H9 (cell line): ENCODE data around the gene ARHGAP26. TPM values are rescaled to one million over a fixed set of nuclear protein-coding genes. Genes with fewer than 3 reads are reported as not detected.

Experiments used
- DNase-seq: peaks from one replicate; pipeline ENCODE4 v3.0.0-alpha.2; 2017
- H2AFZ ChIP-seq: one replicate; pipeline ENCODE4 v1.6.1; 2013; ENCODE audit warnings: mild to moderate bottlenecking, low read length, control low read depth, moderate library complexity
- H2AK5ac ChIP-seq: 2 replicates; pipeline ENCODE4 v1.6.1; 2013; ENCODE audit warnings: low read length, control low read depth, mixed read lengths; ENCODE audit not compliant: insufficient read length
- H2BK120ac ChIP-seq: one replicate; pipeline ENCODE4 v1.6.1; 2013; ENCODE audit warnings: low read depth, mild to moderate bottlenecking, low read length, control low read depth, inconsistent platforms; ENCODE audit not compliant: poor library complexity, severe bottlenecking
- H2BK12ac ChIP-seq: 2 replicates; pipeline ENCODE4 v1.6.1; 2013; ENCODE audit warnings: low read length, control low read depth, mixed read lengths, low read depth; ENCODE audit not compliant: insufficient read length
- H2BK15ac ChIP-seq: 2 replicates; pipeline ENCODE4 v1.6.1; 2013; ENCODE audit warnings: low read depth, low read length, control low read depth
- H2BK20ac ChIP-seq: one replicate; pipeline ENCODE4 v1.6.1; 2013; ENCODE audit warnings: low read depth, mild to moderate bottlenecking, low read length, control low read depth, inconsistent platforms; ENCODE audit not compliant: poor library complexity, severe bottlenecking
- H2BK5ac ChIP-seq: 2 replicates; pipeline ENCODE4 v1.6.1; 2013; ENCODE audit warnings: low read length, control low read depth, mixed read lengths; ENCODE audit not compliant: insufficient read length
- H3K14ac ChIP-seq: 2 replicates; pipeline ENCODE4 v1.6.1; 2013; ENCODE audit warnings: low read length, control low read depth; ENCODE audit not compliant: insufficient read depth
- H3K18ac ChIP-seq: 2 replicates; pipeline ENCODE4 v1.6.1; 2013; ENCODE audit warnings: low read depth, mild to moderate bottlenecking, mixed read lengths, low read length, control low read depth; ENCODE audit not compliant: insufficient read length
- H3K23ac ChIP-seq: 2 replicates; pipeline ENCODE4 v1.6.1; 2013; ENCODE audit warnings: low read length, control low read depth, mixed read lengths, low read depth; ENCODE audit not compliant: insufficient read length
- H3K23me2 ChIP-seq: 2 replicates; pipeline ENCODE4 v1.6.1; 2013; ENCODE audit warnings: low read depth, mild to moderate bottlenecking, mixed read lengths, low read length, control low read depth; ENCODE audit not compliant: insufficient read length, poor library complexity, severe bottlenecking
- H3K27ac ChIP-seq: 2 replicates; pipeline ENCODE4 v1.5.1; 2013; ENCODE audit warnings: low read length, control low read depth, mixed read lengths, low read depth; ENCODE audit not compliant: insufficient read length
- H3K27me3 ChIP-seq: 2 replicates; pipeline ENCODE4 v1.6.1; 2013; ENCODE audit warnings: low read length, control low read depth, inconsistent platforms; ENCODE audit not compliant: insufficient read depth
- H3K4ac ChIP-seq: 2 replicates; pipeline ENCODE4 v1.6.1; 2013; ENCODE audit warnings: low read depth, mild to moderate bottlenecking, control low read depth, inconsistent platforms, low read length, moderate library complexity
- H3K4me1 ChIP-seq: 2 replicates; pipeline ENCODE4 v1.6.1; 2013; ENCODE audit warnings: low read length, control low read depth, inconsistent platforms; ENCODE audit not compliant: insufficient read depth
- H3K4me2 ChIP-seq: 2 replicates; pipeline ENCODE4 v1.6.1; 2013; ENCODE audit warnings: low read length, control low read depth, mixed read lengths; ENCODE audit not compliant: insufficient read length, insufficient read depth
- H3K56ac ChIP-seq: 2 replicates; pipeline ENCODE4 v1.6.1; 2013; ENCODE audit warnings: low read depth, mild to moderate bottlenecking, mixed read lengths, low read length, control low read depth; ENCODE audit not compliant: insufficient read length
- H3K79me1 ChIP-seq: 2 replicates; pipeline ENCODE4 v1.6.1; 2013; ENCODE audit warnings: low read depth, mild to moderate bottlenecking, moderate library complexity, low read length, control low read depth, inconsistent platforms; ENCODE audit not compliant: insufficient read depth, poor library complexity, severe bottlenecking
- H3K79me2 ChIP-seq: 2 replicates; pipeline ENCODE4 v1.6.1; 2013; ENCODE audit warnings: low read length, control low read depth, inconsistent platforms; ENCODE audit not compliant: insufficient read depth
- H3K9ac ChIP-seq: 2 replicates; pipeline ENCODE4 v1.6.1; 2013; ENCODE audit warnings: low read length, control low read depth, mixed read lengths; ENCODE audit not compliant: insufficient read length; ENCODE audit errors: extremely low read depth
- H3K9me3 ChIP-seq: one replicate; pipeline ENCODE4 v1.6.1; 2013; ENCODE audit warnings: low read depth, low read length, inconsistent platforms; ENCODE audit not compliant: control insufficient read depth
- H3T11ph ChIP-seq: one replicate; pipeline ENCODE4 v1.6.1; 2013; ENCODE audit warnings: mild to moderate bottlenecking, low read length, control low read depth, inconsistent platforms
- H4K20me1 ChIP-seq: one replicate; pipeline ENCODE4 v1.6.1; 2013; ENCODE audit not compliant: control insufficient read depth, insufficient read length, insufficient read depth
- H4K5ac ChIP-seq: 2 replicates; pipeline ENCODE4 v1.6.1; 2013; ENCODE audit warnings: low read depth, mild to moderate bottlenecking, mixed read lengths, low read length, control low read depth; ENCODE audit not compliant: insufficient read length
- H4K8ac ChIP-seq: replicated peaks from 2 replicates; pipeline ENCODE4 v1.6.1; 2013; ENCODE audit warnings: low read length, control low read depth, mixed read lengths, low read depth; ENCODE audit not compliant: insufficient read length
- H4K91ac ChIP-seq: 2 replicates; pipeline ENCODE4 v1.6.1; 2013; ENCODE audit warnings: low read depth, mild to moderate bottlenecking, moderate library complexity, mixed read lengths, low read length, control low read depth; ENCODE audit not compliant: insufficient read length
- H3K27ac Mint-ChIP-seq, 3 experiments: 2 replicates in 2 of 3; 3 replicates in 1 of 3; pipeline ENCODE4 v1.8.0; 2020 to 2021; ENCODE audit warnings: mixed read lengths in 3 of 3, mild to moderate bottlenecking in 1 of 3, moderate library complexity in 1 of 3
- H3K27me3 Mint-ChIP-seq: 2 replicates; pipeline ENCODE4 v1.8.0; 2021; ENCODE audit warnings: low read depth, mild to moderate bottlenecking, moderate library complexity, mixed read lengths
- H3K36me3 Mint-ChIP-seq, 3 experiments: 2 replicates in 2 of 3; 3 replicates in 1 of 3; pipeline ENCODE4 v1.8.0; 2020 to 2021; ENCODE audit warnings: low read depth in 3 of 3, mixed read lengths in 3 of 3; ENCODE audit not compliant: insufficient read depth in 1 of 3
- H3K4me1 Mint-ChIP-seq, 2 experiments: 2 replicates each; pipeline ENCODE4 v1.8.0; 2020; ENCODE audit warnings: mixed read lengths in 2 of 2
- H3K4me3 Mint-ChIP-seq, 2 experiments: 2 replicates in 1 of 2; 3 replicates in 1 of 2; pipeline ENCODE4 v1.8.0; 2020 to 2021; ENCODE audit warnings: mild to moderate bottlenecking in 2 of 2, mixed read lengths in 2 of 2, moderate library complexity in 1 of 2
- H3K9me3 Mint-ChIP-seq, 2 experiments: 2 replicates in 1 of 2; 3 replicates in 1 of 2; pipeline ENCODE4 v1.8.0; 2020; ENCODE audit warnings: mild to moderate bottlenecking in 2 of 2, mixed read lengths in 2 of 2, moderate library complexity in 1 of 2
- CTCF ChIP-seq: fragments of 200-600 bp; sonication (generic); conservative IDR thresholded peaks from 3 replicates; pipeline ENCODE4 v1.8.0; 2021; ENCODE audit warnings: antibody characterized with exemption, mild to moderate bottlenecking
- WGBS: extraction: QIAGEN DNeasy Blood & Tissue Kit; methylation state at CpG from one replicate; pipeline ENCODE4 v1.1.7; 2013; ENCODE audit warnings: missing lambda C conversion rate, low lambda C conversion rate, mixed read lengths; ENCODE audit not compliant: insufficient read length; ENCODE audit errors: extremely low coverage; 5-methylcytosine and 5-hydroxymethylcytosine counted together
- total RNA-seq: library from RNA; stranded (reverse); gene quantifications from 2 replicates; pipeline ENCODE4 v1.2.1, GENCODE V29; 2021

ARHGAP26 gene
- total RNA-seq, 1 experiment from 2014 or later, result 13.8 TPM

DNA sequence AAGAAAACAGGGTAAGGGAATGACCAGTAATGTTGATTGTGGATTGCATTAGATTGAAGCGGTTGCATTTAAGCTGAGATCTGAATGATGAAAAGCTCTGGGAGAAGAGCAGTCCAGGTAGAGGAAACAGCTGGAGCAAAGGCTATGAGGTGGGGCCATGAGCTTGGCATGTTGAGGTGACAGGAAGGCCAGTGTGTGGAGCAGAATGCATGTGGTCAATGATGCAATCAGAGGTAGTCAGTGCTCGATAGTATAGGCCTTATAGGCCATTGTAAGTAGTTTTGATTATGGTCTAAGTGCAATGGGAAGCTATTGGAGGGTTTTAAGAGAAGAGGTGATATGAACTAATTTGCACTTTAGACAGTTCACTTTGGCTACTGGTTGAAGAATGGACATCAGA, 270.4 kb downstream of the ARHGAP26 start:
- Mint-ChIP-seq H3K4me1 (peaks cover 30 to 31% of the 10 kb centered on the region in 2 experiments), H3K9me3 (no peaks in the 10 kb centered on the region), H3K36me3 (peaks cover 5 to 17% (median 14%) of the 10 kb centered on the region in 3 experiments; a peak in 6 of 7 replicates), H3K4me3 (no peak overlapping the region), H3K27me3 (no peaks in the 10 kb centered on the region), H3K27ac (peak overlapping the region in 1 of 3 experiments; percentile 6; a peak in 2 of 7 replicates)
- Histone ChIP-seq H3K9ac (no peak overlapping the region), H3K56ac (no peak overlapping the region), H3K27me3 (no peaks in the 10 kb centered on the region), H2BK12ac (no peak overlapping the region), H3K23ac (no peak overlapping the region), H4K5ac (no peak overlapping the region), H2AFZ (no peak overlapping the region), H3K4me2 (no peak overlapping the region), H2BK120ac (no peak overlapping the region), H3K4ac (no peak overlapping the region), H3T11ph (no peak overlapping the region), H3K27ac (no peak overlapping the region), H4K91ac (no peak overlapping the region), H3K9me3 (no peaks in the 10 kb centered on the region), H3K4me1 (peaks cover 5% of the 10 kb centered on the region; the same call in 1 of the 2 replicates), H3K79me2 (no peaks in the 10 kb centered on the region), H2BK5ac (no peak overlapping the region), H2BK15ac (no peak overlapping the region), H2BK20ac (no peak overlapping the region), H3K79me1 (no peaks in the 10 kb centered on the region), H3K23me2 (no peaks in the 10 kb centered on the region), H4K20me1 (no peaks in the 10 kb centered on the region), H3K14ac (no peak overlapping the region), H2AK5ac (no peak overlapping the region), H3K18ac (no peak overlapping the region), H4K8ac (no peak overlapping the region)
- TF ChIP-seq CTCF, result no peak
- no peak for DNase-seq
- no CpG with 5 or more reads among the region's 2 CpGs for WGBS
